OCI-LY3 (cell line): ENCODE results near the gene CFAP45.

Source experiments
- H2AFZ ChIP-seq: fragments of 200-600, 300-600 bp; shearing (Covaris generic); 2 replicates; pipeline ENCODE4 v1.6.0; 2014; ENCODE audit warnings: antibody characterized with exemption, low read depth, low read length
- H3K27ac ChIP-seq: fragments of 200-600, 300-600 bp; sonication (generic); 2 replicates; pipeline ENCODE4 v1.5.1; 2014; ENCODE audit warnings: mild to moderate bottlenecking, low read length, moderate library complexity, mixed read lengths
- H3K27me3 ChIP-seq: fragments of 200-600, 300-600 bp; sonication (generic); 2 replicates; pipeline ENCODE4 v1.6.1; 2014; ENCODE audit warnings: low read depth, low read length, mixed read lengths
- H3K36me3 ChIP-seq: fragments of 200-600, 300-600 bp; sonication (generic); replicated peaks from 2 replicates; pipeline ENCODE3; 2014; ENCODE audit warnings: low read depth, low read length, mixed read lengths
- H3K4me1 ChIP-seq: fragments of 300-600, 200-600 bp; sonication (generic); 2 replicates; pipeline ENCODE4 v1.6.1; 2014; ENCODE audit warnings: low read length, mixed read lengths
- H3K4me2 ChIP-seq: fragments of 200-600, 300-600 bp; sonication (generic); 2 replicates; pipeline ENCODE4 v1.6.1; 2014; ENCODE audit warnings: low read length, mixed read lengths
- H3K4me3 ChIP-seq: fragments of 300-600, 200-600 bp; sonication (generic); 2 replicates; pipeline ENCODE4 v1.5.1; 2014; ENCODE audit warnings: antibody characterized with exemption, mild to moderate bottlenecking, low read length, moderate library complexity
- H3K79me2 ChIP-seq: fragments of 300-600, 200-600 bp; shearing (Covaris generic); 2 replicates; pipeline ENCODE4 v1.6.1; 2014; ENCODE audit warnings: mild to moderate bottlenecking, low read length, mixed read lengths
- H3K9ac ChIP-seq: fragments of 300-600, 200-600 bp; shearing (Covaris generic); 2 replicates; pipeline ENCODE4 v1.6.0; 2014; ENCODE audit warnings: mild to moderate bottlenecking, low read length, moderate library complexity
- H3K9me3 ChIP-seq: fragments of 200-600, 300-600 bp; shearing (Covaris generic); 2 replicates; pipeline ENCODE4 v1.6.1; 2014; ENCODE audit warnings: low read length, mixed read lengths; ENCODE audit not compliant: insufficient read depth
- H4K20me1 ChIP-seq: fragments of 200-600, 300-600 bp; sonication (generic); 2 replicates; pipeline ENCODE4 v1.6.1; 2016; ENCODE audit warnings: low read length, mixed read lengths; ENCODE audit not compliant: insufficient read depth
- CTCF ChIP-seq: fragments of 200-600, 300-600 bp; sonication (generic); IDR thresholded peaks from 2 replicates; pipeline ENCODE4 v1.5.1; 2014; ENCODE audit warnings: antibody characterized with exemption, low read length, low read depth
- EZH2phosphoT487 ChIP-seq: fragments of 200-600 bp; shearing (Covaris generic); IDR thresholded peaks from 2 replicates; pipeline ENCODE4 v1.6.1; 2018; ENCODE audit warnings: antibody characterized with exemption, mixed run types, low read depth

Gene CFAP45

GRCh38 chr1:159832309-159832708, 67.7 kb downstream of the CFAP45 start:
- TF ChIP-seq EZH2phosphoT487 (no peak), CTCF (no peak)

GRCh38 chr1:159831412-159832141, 68.4 kb downstream of the CFAP45 start:
- H3K79me2 ChIP-seq, result no peaks in the 10 kb centered on the region
- peaks cover 21% of the 10 kb centered on the region for H3K4me1 ChIP-seq
- H3K4me2 ChIP-seq, result no peak overlapping the region
- no peak overlapping the region for H3K9ac ChIP-seq
- H3K27me3 ChIP-seq, result peaks cover 48% of the 10 kb centered on the region
- no peaks in the 10 kb centered on the region for H4K20me1 ChIP-seq
- no peak overlapping the region for H3K4me3 ChIP-seq
- no peaks in the 10 kb centered on the region for H3K9me3 ChIP-seq
- no peak overlapping the region for H3K27ac ChIP-seq
- no peak overlapping the region for H2AFZ ChIP-seq
- TF ChIP-seq EZH2phosphoT487 (no peak), CTCF (no peak)
- H3K36me3 ChIP-seq, result no peaks in the 10 kb centered on the region

More at GRCh38 chr1:159832309-159832708, 67.7 kb downstream of the CFAP45 start:
- Histone ChIP-seq H4K20me1 (no peaks in the 10 kb centered on the region), H3K4me3 (no peak overlapping the region), H3K79me2 (no peaks in the 10 kb centered on the region), H3K9me3 (no peaks in the 10 kb centered on the region), H3K27me3 (peaks cover 55% of the 10 kb centered on the region), H3K4me1 (peaks cover 16% of the 10 kb centered on the region), H3K9ac (no peak overlapping the region), H3K36me3 (no peaks in the 10 kb centered on the region), H2AFZ (no peak overlapping the region), H3K27ac (no peak overlapping the region), H3K4me2 (no peak overlapping the region)

GRCh38 chr1:159830722-159831121, 69.2 kb downstream of the CFAP45 start:
- H3K4me2 ChIP-seq, result no peak overlapping the region
- no peak overlapping the region for H2AFZ ChIP-seq
- no peaks in the 10 kb centered on the region for H3K9me3 ChIP-seq
- H3K4me1 ChIP-seq, result peaks cover 29% of the 10 kb centered on the region
- H3K27ac ChIP-seq, result no peak overlapping the region
- H4K20me1 ChIP-seq, result no peaks in the 10 kb centered on the region
- no peak overlapping the region for H3K4me3 ChIP-seq
- peaks cover 39% of the 10 kb centered on the region for H3K27me3 ChIP-seq
- no peaks in the 10 kb centered on the region for H3K36me3 ChIP-seq
- H3K9ac ChIP-seq, result no peak overlapping the region
- no peaks in the 10 kb centered on the region for H3K79me2 ChIP-seq
- no peak for TF ChIP-seq CTCF
- TF ChIP-seq EZH2phosphoT487, result no peak

GRCh38 chr1:159829822-159830465, 70.0 kb downstream of the CFAP45 start:
- no peak overlapping the region for H3K4me3 ChIP-seq
- no peaks in the 10 kb centered on the region for H3K36me3 ChIP-seq
- H3K9ac ChIP-seq, result no peak overlapping the region
- peaks cover 31% of the 10 kb centered on the region for H3K27me3 ChIP-seq
- H3K27ac ChIP-seq, result no peak overlapping the region
- H2AFZ ChIP-seq, result no peak overlapping the region
- H4K20me1 ChIP-seq, result no peaks in the 10 kb centered on the region
- peaks cover 32% of the 10 kb centered on the region for H3K4me1 ChIP-seq
- no peak for TF ChIP-seq EZH2phosphoT487
- no peak for TF ChIP-seq CTCF
- H3K79me2 ChIP-seq, result no peaks in the 10 kb centered on the region
- H3K9me3 ChIP-seq, result no peaks in the 10 kb centered on the region
- H3K4me2 ChIP-seq, result no peak overlapping the region
